HG03558 (cell line): ENCODE measurements around the gene SYNJ2.

ENCODE experiments used
- ATAC-seq: cut with Tn5 transposase; IDR thresholded peaks from one replicate; pipeline ENCODE4 v1.9.1; 2021; ENCODE audit warnings: moderate number of reproducible peaks; ENCODE audit not compliant: unreplicated experiment; ENCODE audit errors: extremely low read depth

The SYNJ2 gene

DNA sequence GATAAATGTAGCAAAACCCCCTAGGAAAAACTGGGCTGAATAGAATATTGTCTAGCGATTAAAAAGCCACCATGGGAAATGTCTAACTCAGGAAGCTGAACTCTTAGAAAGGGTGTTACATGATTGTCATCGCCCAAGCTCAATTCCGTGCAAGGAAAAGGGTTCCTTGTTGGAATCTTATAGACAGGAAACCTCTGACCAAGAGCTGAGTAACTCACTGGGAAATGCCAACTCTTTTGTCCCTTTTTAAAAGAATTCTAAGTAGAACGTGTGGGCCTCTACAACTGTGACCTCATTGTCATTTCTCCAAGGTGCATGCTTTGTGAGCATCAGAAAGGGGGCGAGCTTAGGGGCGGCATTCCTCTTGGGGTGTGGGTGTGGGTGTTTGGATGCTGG, 88.1 kb downstream of the SYNJ2 start:
- no peak for ATAC-seq

DNA sequence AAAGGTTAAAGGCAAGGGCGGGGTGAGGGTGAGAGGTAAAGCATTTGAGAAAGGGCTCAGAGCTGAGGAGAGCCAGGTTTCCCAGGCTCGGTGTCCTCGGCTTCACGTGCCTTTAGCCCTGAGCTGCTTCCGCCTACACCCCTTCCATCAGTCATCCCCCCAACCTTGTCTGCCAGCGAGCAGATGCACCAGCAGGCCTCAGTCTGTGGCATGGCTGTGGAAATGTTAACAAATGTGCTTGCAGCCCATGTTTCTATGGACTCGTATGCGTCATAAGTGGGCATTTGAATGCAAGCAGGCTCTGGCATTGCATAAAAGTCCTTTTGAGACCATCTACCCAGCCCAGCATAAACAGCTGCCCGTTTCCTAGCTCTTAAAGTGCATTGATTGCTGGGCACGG, 88.8 kb downstream of the SYNJ2 start:
- ATAC-seq: no peak

DNA sequence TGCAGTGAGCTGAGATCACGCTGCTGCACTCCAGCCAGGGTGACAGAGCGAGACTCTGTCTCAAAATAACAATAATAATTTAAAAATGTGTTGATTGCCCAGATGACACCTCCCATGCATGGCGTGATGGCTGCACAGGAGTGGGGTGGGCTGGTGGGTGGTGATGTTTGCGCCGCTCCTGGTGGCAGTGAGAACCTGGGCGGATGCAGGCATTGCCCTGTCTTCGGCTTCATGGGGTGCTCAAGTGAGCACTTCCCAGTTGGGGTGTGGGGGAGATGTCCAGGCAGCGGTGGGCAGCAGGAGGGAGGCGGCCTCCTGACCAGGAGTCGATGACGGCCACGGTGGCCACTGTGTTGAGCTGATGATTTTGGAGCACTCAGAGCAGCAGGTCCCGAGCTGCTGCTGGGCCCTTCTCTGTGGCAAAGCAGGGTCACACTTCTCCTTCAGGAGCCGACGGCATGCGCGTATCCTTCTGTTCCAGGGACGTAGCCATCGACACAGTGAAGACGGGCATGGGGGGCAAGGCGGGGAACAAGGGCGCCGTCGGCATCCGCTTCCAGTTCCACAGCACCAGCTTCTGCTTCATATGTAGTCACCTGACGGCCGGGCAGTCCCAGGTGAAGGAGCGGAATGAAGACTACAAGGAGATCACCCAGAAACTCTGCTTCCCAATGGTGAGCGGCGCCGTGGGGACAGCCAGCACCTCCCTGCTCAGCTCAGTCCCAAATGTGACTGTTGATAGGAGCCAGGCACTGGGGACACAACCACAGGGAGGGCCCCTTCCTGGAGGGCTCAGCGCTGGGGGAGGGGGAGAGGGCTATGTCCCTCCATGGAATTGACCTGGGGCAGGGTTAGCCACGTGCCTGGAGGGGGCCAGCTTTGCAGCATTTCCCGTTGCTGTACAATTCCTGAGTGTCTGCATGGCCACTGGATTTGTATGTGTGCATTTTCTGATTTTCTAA, 89.7 kb downstream of the SYNJ2 start:
- no peak for ATAC-seq

DNA sequence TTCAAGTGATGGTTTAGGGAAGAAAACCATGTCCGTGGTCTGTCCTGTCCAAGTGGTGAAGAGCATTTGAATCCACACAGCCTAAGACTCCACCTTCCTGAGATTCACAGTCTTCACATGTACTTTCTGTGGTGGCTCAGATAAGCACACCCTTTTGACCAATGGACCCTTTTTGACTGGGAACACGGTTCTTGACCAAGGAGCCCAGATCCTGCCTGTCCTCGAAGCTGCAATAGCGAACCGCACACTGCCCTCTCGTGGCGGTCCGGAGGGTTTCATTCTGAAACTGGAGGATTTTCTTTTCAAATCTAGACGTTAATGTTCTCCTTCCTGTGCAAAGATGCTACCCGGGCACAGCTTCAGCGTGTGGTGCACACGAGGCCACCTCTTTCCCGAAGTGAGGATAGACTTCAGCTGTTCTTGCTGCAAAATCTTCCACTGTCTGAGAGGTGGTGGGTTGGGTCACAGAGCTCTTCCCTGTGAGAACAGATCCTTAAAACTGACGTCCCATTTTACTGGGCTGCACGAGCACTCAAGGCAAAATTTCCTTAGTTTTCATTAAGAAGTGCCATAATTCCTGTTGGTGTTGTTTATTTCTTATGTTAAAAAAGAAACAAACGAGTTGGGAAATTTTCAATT, 90.5 kb downstream of the SYNJ2 start:
- no peak for ATAC-seq

DNA sequence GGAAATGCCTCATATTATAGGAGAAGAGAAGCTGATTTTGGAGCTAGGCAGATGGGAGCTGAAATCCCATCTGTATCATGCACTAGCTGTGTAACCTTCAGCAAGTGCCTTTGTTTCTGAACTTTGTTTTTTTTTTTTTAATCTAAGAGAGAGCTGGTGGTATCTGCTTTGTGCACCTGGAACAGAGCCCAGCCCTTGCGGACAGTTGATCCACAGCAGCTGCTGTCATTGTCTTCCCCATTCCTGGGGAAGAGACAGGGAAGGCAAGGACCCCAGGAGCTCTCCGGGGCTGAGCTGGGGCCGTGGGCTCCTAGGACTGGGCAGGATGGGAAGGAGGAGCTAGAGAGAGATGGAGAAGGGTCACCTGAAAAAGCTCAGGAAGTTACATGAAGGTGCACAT, 92.1 kb downstream of the SYNJ2 start:
- ATAC-seq: no peak

DNA sequence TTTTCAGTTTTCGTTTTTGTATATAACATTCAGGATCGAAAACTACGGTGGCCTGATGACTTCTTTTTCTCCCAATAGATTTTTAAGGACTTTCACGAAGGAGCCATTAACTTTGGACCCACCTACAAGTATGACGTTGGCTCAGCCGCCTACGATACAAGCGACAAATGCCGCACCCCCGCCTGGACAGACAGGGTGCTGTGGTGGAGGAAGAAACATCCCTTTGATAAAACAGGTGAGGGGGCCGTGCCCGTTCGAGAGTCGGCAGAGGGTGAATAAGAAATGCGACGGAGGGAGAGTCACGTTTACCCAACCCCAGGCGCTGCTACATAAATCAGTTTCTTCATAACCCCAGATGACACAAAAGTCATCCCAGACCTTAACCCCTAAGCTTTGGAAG, 94.9 kb downstream of the SYNJ2 start:
- no peak for ATAC-seq

DNA sequence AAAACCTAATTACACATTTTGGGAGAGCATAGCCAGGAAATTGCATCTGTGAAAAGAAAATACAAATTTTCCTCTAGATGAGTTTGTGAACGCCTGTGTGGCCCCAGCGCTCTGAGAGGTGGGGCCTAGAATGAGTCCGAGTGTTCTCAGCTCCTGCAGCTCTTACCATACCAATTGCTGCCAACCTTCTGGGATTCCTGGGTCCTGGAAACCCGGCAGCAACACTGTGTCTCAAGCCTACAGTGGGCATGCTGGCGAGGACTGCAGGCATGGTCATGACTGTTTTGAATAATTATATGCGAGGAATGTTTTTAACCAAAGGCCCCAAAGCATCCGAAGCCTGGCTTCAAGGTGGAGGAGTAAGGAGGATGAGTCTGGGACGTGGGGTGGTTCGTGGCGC, 96.0 kb downstream of the SYNJ2 start:
- ATAC-seq: no peak

DNA sequence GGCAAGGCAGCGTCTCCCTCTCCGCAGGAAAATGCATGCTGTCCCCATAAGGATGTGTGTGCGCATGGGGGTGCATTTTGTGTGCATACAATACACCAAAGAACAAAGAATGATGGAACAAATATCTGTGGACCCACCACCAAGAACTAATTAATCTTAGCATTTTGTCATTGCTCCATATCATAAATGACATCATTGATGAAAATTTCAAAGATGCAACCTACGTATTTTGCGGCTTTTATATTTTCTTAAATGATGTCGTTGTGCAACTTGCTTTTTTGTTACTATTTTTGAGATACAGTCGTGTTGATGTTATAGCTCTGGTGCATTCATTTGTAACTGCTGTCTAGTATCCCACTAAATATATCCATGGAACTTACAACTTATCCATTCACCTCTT, 96.7 kb downstream of the SYNJ2 start:
- no peak for ATAC-seq

DNA sequence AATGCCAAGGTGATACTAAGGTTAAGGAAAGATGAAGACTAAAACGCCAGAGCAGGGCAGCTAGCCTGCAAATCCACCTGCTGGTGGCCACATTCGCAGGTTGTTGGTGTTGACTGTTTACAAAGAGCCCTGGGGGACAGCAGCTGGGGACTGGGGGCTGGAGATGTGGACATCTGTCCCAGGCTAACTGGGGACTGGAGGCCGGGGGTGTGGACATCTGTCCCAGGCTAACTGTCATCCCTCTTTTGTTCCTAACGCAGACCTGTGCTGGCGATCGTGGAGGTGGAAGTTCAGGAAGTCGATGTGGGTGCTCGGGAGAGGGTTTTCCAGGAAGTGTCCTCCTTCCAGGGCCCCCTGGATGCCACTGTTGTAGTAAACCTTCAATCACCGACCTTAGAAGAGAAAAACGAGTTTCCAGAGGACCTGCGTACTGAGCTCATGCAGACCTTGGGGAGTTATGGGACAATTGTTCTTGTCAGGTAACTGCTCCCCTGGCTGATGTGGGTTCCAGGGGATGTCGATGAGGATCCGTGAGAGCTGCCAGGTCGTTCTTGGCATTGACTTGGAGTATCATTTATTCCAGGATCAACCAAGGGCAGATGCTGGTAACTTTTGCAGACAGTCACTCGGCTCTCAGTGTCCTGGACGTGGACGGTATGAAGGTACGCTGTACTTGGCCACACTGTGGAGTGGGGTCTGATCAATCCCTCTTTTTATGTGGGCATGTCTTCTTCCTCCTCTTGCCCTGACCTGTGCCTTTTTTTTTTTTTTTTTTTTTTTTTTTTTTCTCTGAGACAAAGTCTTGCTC, 99.4 kb downstream of the SYNJ2 start:
- ATAC-seq: no peak

DNA sequence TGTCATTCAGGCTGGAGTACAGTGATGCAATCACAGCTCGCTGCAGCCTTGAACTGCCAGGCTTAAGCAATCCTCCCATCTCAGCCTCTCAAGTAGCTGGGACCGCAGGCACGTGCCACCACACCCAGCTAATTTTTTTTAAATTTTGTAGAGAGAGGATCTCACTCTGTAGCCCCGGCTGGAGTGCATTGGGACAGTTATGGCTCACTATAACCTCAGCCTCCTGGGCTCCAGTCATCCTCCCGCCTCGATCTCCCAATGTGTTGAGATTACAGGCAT, 99.9 kb downstream of the SYNJ2 start:
- no peak for ATAC-seq

DNA sequence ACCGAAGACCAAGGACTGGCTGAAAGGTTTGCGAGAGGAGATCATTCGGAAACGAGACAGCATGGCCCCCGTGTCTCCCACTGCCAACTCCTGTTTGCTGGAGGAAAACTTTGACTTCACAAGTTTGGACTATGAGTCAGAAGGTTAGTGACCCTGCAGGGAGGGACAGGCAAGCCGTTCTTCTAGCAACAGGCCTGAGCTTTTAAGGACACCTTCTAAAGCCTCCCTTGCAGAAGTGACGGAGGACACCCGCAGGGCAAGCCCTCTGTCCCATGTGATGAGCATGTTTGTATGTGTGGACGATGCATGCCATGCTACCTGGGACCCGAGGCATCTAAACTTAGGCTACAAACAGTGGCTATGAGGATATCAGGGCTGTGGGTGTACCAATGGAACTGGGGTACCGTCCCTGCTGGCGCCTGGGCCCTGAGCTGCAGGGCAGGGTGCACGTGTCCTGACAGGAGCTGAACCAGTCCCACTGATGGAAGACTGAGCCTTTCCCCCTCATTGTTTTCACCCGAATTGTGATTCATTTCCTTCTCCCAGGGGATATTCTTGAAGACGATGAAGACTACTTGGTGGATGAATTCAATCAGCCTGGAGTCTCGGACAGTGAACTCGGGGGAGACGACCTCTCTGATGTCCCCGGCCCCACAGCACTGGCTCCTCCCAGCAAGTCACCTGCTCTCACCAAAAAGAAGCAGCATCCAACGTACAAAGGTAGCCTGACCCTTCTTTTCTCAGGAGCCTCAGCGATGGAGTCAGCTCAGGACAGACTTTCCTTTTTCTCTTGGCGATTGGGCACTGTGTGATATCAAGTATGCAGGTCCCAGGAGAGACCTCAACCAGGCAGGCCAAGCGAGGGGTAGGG, 102.0 kb downstream of the SYNJ2 start:
- no peak for ATAC-seq

DNA sequence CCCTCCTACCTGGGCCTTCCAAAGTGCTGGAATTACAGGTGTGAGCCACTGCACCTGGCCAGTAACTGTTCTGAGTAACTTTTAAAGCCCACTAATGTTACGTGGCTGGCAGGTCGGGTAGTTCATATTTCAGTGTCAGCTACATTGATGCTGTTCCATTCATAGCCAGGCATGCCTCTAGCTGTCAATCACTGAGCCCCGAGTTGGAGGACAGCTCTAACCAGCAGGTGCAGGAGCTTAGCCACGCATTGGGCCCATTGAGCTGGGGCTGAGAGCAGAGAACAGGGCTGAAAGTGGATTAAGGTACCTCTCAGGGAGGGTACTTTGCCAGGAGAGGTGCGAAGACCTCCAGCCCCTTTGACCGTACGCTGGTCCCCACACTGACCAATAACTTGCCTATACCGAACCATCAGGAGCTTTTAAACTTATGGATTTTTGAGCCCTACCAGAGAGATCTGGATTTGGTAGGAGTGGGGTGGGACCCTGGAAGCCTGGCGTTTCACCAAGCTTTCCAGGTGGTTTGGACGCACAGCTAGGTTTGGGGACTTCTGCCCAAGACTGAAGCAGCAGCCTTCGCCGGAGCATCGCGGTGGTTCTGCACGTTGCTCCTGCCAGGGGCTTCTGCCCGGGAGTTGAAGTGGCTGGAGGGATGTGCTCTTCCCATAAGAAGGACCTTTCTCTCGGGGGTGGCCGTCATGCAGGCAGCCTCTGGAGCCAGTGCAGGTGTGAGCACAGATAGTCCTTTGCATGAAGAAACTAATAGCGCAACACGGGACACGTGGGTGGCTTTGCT, 103.8 kb downstream of the SYNJ2 start:
- ATAC-seq: no peak

DNA sequence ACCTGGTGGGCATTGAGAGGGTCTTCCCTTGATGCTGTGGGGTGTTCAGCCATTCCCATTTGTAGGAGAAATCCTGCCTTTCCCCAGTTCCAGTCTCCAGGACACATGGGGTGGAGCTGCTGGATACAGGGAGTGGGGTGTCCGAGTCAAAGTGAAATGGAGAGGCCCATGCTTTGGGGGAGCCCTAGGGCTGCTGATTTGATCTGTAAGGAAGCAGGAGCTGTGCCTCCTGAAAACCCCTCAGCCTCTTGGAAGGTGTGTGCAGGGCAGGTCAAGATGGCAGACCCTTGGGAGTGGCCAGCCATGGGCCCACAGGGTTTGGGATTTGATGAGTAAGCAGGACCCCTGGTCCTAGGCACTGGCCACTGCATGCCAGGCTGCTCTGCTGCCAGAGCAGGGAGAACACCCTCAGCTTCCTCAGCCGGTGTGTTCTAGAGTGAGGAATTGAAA, 104.4 kb downstream of the SYNJ2 start:
- peak; percentile 83 for ATAC-seq

DNA sequence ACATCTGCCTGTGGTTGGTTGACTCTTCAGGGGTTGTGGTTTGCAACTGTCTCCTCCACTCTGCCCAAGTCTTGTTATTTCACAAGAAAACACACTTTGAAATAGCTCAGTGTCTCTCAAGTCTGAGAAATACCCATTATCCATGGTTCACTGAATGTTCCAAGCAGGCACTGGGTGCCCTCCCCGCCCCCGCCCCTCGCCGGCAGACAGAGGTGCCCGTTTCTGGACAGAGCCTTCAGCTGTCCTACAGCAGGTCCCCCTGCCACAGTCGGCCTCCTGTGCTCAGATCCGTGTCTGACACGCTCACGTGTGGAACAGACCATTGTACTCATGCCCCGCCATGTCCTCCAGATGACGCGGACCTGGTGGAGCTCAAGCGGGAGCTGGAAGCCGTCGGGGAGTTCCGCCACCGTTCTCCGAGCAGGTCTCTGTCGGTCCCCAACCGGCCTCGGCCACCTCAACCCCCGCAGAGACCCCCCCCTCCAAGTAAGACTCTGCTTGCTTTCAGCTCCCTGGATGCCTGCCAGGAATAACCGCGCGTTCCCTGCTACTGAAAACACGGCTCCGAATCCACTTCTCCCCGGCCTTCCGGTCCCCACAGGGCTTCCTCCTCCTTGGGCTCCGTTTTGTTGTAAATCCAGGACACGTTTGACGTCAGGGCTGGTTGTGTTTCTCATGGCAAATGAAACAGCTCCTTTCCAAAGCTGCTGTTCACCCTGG, 105.0 kb downstream of the SYNJ2 start:
- no peak for ATAC-seq

DNA sequence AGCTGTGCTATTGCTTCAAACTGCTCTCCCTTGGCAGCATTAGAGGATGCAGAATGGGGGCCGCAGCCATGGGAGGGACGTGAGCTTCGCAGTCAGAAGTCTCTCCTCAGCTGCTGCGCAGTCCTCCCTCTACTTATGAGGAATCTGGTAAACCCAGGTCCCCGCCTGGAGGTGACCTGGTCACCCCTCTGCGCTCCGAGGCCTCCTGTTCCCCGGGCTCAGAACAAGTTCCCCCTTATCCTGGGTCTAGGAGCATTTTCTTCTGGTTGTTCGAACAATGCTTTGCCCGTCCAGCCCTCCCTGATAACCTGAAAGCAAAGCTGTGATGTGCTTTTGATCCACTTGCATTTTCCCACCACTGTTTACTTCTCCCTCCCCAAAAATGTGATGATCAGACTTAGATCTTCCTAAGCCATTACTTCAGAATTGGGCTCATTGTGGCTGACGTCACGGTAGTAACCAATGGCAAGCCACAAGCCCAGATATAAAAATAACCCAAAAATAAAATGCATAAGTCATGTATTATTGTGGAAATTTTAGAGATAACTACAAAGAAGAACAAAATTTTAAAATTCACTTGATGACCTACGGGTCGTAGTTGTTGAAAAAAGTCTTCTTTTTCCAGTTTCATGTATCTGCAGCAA, 105.7 kb downstream of the SYNJ2 start:
- ATAC-seq: no peak

DNA sequence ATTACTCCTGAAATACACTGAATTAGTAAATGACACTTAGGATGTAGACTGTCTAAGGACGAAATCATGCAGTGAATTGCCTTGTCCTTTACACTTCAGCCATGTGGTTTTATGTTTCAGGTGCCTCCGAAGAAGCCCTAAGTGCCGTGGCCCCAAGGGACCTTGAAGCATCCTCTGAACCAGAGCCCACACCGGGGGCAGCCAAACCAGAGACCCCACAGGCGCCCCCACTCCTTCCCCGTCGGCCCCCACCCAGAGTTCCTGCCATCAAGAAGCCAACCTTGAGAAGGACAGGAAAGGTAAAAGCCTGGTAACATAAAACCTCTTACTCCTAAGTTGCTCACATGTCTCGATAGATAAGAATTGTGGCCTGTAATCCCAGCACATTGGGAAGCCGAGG, 111.1 kb downstream of the SYNJ2 start:
- ATAC-seq: no peak

DNA sequence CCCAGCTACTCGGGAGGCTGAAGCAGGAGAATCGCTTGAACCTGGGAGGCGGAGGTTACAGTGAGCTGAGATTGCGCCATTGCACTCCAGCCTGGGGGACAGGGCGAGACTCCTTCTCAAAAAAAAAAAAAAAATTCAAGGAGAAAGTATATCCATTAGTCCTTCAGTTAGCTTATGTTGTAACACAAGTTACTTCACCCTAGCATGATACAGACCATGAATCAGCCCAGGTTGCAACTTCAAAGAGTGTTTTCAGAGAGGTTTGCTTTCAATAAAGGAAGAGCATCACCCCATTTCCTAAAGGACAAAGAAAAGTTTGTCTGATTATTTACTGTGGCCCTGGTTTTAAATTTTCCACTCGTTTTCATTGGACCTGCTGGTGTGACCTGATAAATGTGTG, 113.4 kb downstream of the SYNJ2 start:
- ATAC-seq: no peak

DNA sequence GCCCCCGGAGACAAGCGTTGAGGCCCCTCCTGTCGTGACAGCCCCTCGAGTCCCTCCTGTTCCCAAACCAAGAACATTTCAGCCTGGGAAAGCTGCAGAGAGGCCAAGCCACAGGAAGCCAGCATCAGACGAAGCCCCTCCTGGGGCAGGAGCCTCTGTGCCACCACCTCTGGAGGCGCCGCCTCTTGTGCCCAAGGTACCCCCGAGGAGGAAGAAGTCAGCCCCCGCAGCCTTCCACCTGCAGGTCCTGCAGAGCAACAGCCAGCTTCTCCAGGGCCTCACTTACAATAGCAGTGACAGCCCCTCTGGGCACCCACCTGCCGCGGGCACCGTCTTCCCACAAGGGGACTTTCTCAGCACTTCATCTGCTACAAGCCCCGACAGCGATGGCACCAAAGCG, 114.0 kb downstream of the SYNJ2 start:
- ATAC-seq: no peak
